Neural crest cell (in vitro differentiated cells): ENCODE measurements around the gene PARVB. TPM values are rescaled to one million over a fixed set of nuclear protein-coding genes. Genes with fewer than 3 reads are reported as not detected.

Source experiments
- DNase-seq: peaks from one replicate; pipeline ENCODE4 v3.0.0; 2021; ENCODE audit warnings: low read depth, mixed read lengths, low spot score
- H3K27ac Mint-ChIP-seq: one replicate; pipeline ENCODE4 v1.8.0; 2021; ENCODE audit warnings: mild to moderate bottlenecking, mixed read lengths; ENCODE audit not compliant: unreplicated experiment
- H3K27me3 Mint-ChIP-seq: 2 replicates; pipeline ENCODE4 v1.8.0; 2021; ENCODE audit warnings: low read depth, mild to moderate bottlenecking, mixed read lengths
- H3K36me3 Mint-ChIP-seq: 2 replicates; pipeline ENCODE4 v1.8.0; 2021; ENCODE audit warnings: low read depth, mild to moderate bottlenecking, mixed read lengths
- H3K4me1 Mint-ChIP-seq: 2 replicates; pipeline ENCODE4 v1.8.0; 2021; ENCODE audit warnings: mixed read lengths
- H3K4me3 Mint-ChIP-seq: one replicate; pipeline ENCODE4 v1.8.0; 2021; ENCODE audit warnings: mild to moderate bottlenecking, mixed read lengths
- H3K9me3 Mint-ChIP-seq: 2 replicates; pipeline ENCODE4 v1.8.0; 2021; ENCODE audit warnings: mixed read lengths
- CTCF ChIP-seq: fragments of 200-600 bp; sonication (generic); conservative IDR thresholded peaks from 2 replicates; pipeline ENCODE4 v1.5.0; 2021; ENCODE audit warnings: antibody characterized with exemption, mild to moderate bottlenecking
- total RNA-seq: library from RNA; stranded (reverse); gene quantifications from 2 replicates; pipeline ENCODE4 v1.2.1, GENCODE V29; 2021

PARVB gene
- total RNA-seq, 1 donor from 2014 or later = 21.8 TPM

- TF ChIP-seq CTCF = no peak
- Mint-ChIP-seq H3K4me3 (no peak overlapping the region), H3K36me3 (peaks cover 2% of the 10 kb centered on the region), H3K27ac (no peak overlapping the region), H3K27me3 (no peaks in the 10 kb centered on the region), H3K9me3 (no peaks in the 10 kb centered on the region), H3K4me1 (peaks cover 4% of the 10 kb centered on the region)
- no peak for DNase-seq
Measured at GRCh38 chr22:44116755-44117684, 92.9 kb downstream of the PARVB start.

- H3K36me3 Mint-ChIP-seq = peaks cover 5% of the 10 kb centered on the region
- no peaks in the 10 kb centered on the region for H3K27me3 Mint-ChIP-seq
- DNase-seq = no peak
- no peak overlapping the region for H3K4me3 Mint-ChIP-seq
- TF ChIP-seq CTCF = no peak
- peaks cover 4% of the 10 kb centered on the region for H3K4me1 Mint-ChIP-seq
- no peaks in the 10 kb centered on the region for H3K9me3 Mint-ChIP-seq
- no peak overlapping the region for H3K27ac Mint-ChIP-seq
Measured at GRCh38 chr22:44117746-44118145, 93.6 kb downstream of the PARVB start.

- H3K4me3 Mint-ChIP-seq = no peak overlapping the region
- peaks cover 4% of the 10 kb centered on the region for H3K4me1 Mint-ChIP-seq
- no peaks in the 10 kb centered on the region for H3K9me3 Mint-ChIP-seq
- no peak for DNase-seq
- peaks cover 8% of the 10 kb centered on the region for H3K36me3 Mint-ChIP-seq
- no peak overlapping the region for H3K27ac Mint-ChIP-seq
- H3K27me3 Mint-ChIP-seq = no peaks in the 10 kb centered on the region
- TF ChIP-seq CTCF = no peak
Measured at GRCh38 chr22:44118645-44119315, 94.7 kb downstream of the PARVB start.

- no peak for DNase-seq
- Mint-ChIP-seq H3K4me3 (no peak overlapping the region), H3K27me3 (no peaks in the 10 kb centered on the region), H3K4me1 (peaks cover 4% of the 10 kb centered on the region), H3K9me3 (no peaks in the 10 kb centered on the region), H3K27ac (peak overlapping the region; percentile 57), H3K36me3 (peaks cover 8% of the 10 kb centered on the region)
- TF ChIP-seq CTCF = no peak
Measured at GRCh38 chr22:44119669-44120313, 95.7 kb downstream of the PARVB start.

GRCh38 chr22:44120314-44120704, 96.2 kb downstream of the PARVB start:
- H3K9me3 Mint-ChIP-seq = peaks cover 3% of the 10 kb centered on the region
- H3K4me3 Mint-ChIP-seq = no peak overlapping the region
- no peak for TF ChIP-seq CTCF
- no peak for DNase-seq
- peak overlapping the region; percentile 6 for H3K27ac Mint-ChIP-seq
- no peaks in the 10 kb centered on the region for H3K27me3 Mint-ChIP-seq
- H3K36me3 Mint-ChIP-seq = peaks cover 8% of the 10 kb centered on the region
- peaks cover 4% of the 10 kb centered on the region for H3K4me1 Mint-ChIP-seq
